Sigmoid colon (tissue), 4 donors: ENCODE data around the gene PLEKHN1.

Source experiments
- CTCF ChIP-seq, 4 experiments: fragments of 450-650 bp in 3 of 4; fragments of 200-600 bp in 1 of 4; IDR thresholded peaks; one replicate each; pipeline ENCODE4 v1.5.1; 2016 to 2019; ENCODE audit warnings: antibody characterized with exemption in 4 of 4, mild to moderate bottlenecking in 3 of 4, moderate library complexity in 2 of 4
- EP300 ChIP-seq, 4 donors: sonication (generic); formaldehyde crosslinking; IDR thresholded peaks; one replicate each; pipeline ENCODE4 v1.6.1; 2017; ENCODE audit warnings: antibody characterized with exemption in 4 of 4
- POLR2A ChIP-seq, 2 donors: fragments of 450-650 bp; IDR thresholded peaks; one replicate each; pipeline ENCODE4 v1.6.1; 2016; ENCODE audit warnings: antibody characterized with exemption in 2 of 2, mild to moderate bottlenecking in 2 of 2, moderate library complexity in 2 of 2
- POLR2AphosphoS5 ChIP-seq, 4 donors: sonication (generic); formaldehyde crosslinking; IDR thresholded peaks; one replicate each; pipeline ENCODE4 v1.6.1; 2017; ENCODE audit warnings: antibody characterized with exemption in 4 of 4

- TF ChIP-seq CTCF (IDR thresholded peaks at IDR 0.05) (no peak), POLR2A (IDR thresholded peaks at IDR 0.05) (no peak), POLR2AphosphoS5 (IDR thresholded peaks at IDR 0.05) (no peak), EP300 (IDR thresholded peaks at IDR 0.05) (no peak)
Observed at GRCh38 chr1:1023700-1024099, 57.4 kb downstream of the PLEKHN1 start.
